IMR-90 (cell line): ENCODE results near the gene LAGE3. TPM values are rescaled to one million over a fixed set of nuclear protein-coding genes. Genes with fewer than 3 reads are reported as not detected.
A peak's percentile ranks its signal among the peaks of the same experiment; 100 is the strongest.

Source experiments
- ATAC-seq: fragments of 200-7000 bp; cut with Tn5 transposase; 2 replicates; pipeline ENCODE4 v1.9.1; 2020; ENCODE audit warnings: low read depth, mild to moderate bottlenecking, moderate library complexity
- BruUV-seq: library from RNA; stranded (reverse); fragments of 400-500 nt; replicated peaks from 2 replicates; lab custom pipeline; 2021; lab: Mats Ljungman, UMichigan
- CTCF ChIA-PET: fragments of 300-600 bp; formaldehyde crosslinking; extraction: SDS; loops from one replicate; lab custom pipeline; 2021; ENCODE audit warnings: antibody characterized with exemption; lab: Yijun Ruan, JAX
- POLR2A ChIA-PET: fragments of 300-600 bp; sonication (Branson Sonifier 250); formaldehyde crosslinking; loops from one replicate; lab custom pipeline; 2022; ENCODE audit warnings: antibody characterized with exemption; ENCODE audit not compliant: unreplicated experiment; lab: Charles Lee
- DNase-seq: peaks from one replicate; pipeline ENCODE4 v3.0.0; 2013
- H2AFZ ChIP-seq: replicated peaks from 2 replicates; pipeline ENCODE3; 2013; ENCODE audit warnings: low read length, mild to moderate bottlenecking; ENCODE audit not compliant: poor library complexity
- H2AK5ac ChIP-seq: 2 replicates; pipeline ENCODE4 v1.6.1; 2013; ENCODE audit warnings: low read depth, low read length, inconsistent platforms
- H2AK9ac ChIP-seq: replicated peaks from 2 replicates; pipeline ENCODE3; 2013; ENCODE audit warnings: mild to moderate bottlenecking, low read depth, low read length, moderate library complexity; ENCODE audit not compliant: poor library complexity
- H2BK120ac ChIP-seq: 2 replicates; pipeline ENCODE4 v1.6.1; 2013; ENCODE audit warnings: low read depth, low read length, inconsistent platforms
- H2BK15ac ChIP-seq: 3 replicates; pipeline ENCODE4 v1.6.1; 2013; ENCODE audit warnings: low read depth, low read length, inconsistent platforms
- H2BK20ac ChIP-seq: 2 replicates; pipeline ENCODE4 v1.6.1; 2013; ENCODE audit warnings: low read depth, mild to moderate bottlenecking, inconsistent platforms, low read length, moderate library complexity
- H2BK5ac ChIP-seq: 2 replicates; pipeline ENCODE4 v1.6.1; 2013; ENCODE audit warnings: mild to moderate bottlenecking, low read depth, low read length, inconsistent platforms; ENCODE audit not compliant: poor library complexity, severe bottlenecking
- H3K14ac ChIP-seq: replicated peaks from 2 replicates; pipeline ENCODE4 v1.6.1; 2013; ENCODE audit warnings: low read depth, low read length, inconsistent platforms
- H3K18ac ChIP-seq: 2 replicates; pipeline ENCODE4 v1.6.1; 2013; ENCODE audit warnings: low read depth, low read length, control low read depth
- H3K23ac ChIP-seq: 2 replicates; pipeline ENCODE4 v1.6.1; 2013; ENCODE audit warnings: low read depth, low read length, inconsistent platforms
- H3K27ac ChIP-seq: 2 replicates; pipeline ENCODE4 v1.5.1; 2013; ENCODE audit warnings: mild to moderate bottlenecking, control low read depth, low read length; ENCODE audit not compliant: insufficient read depth
- H3K27me3 ChIP-seq: 2 replicates; pipeline ENCODE4 v1.6.1; 2013; ENCODE audit warnings: low read length; ENCODE audit not compliant: control insufficient read depth, insufficient read depth
- H3K36me3 ChIP-seq: 2 replicates; pipeline ENCODE4 v1.6.1; 2013; ENCODE audit warnings: low read length, mixed read lengths; ENCODE audit not compliant: control insufficient read depth, insufficient read depth
- H3K4ac ChIP-seq: 2 replicates; pipeline ENCODE4 v1.6.1; 2013; ENCODE audit warnings: low read depth, low read length, inconsistent platforms
- H3K4me1 ChIP-seq: 2 replicates; pipeline ENCODE4 v1.6.1; 2013; ENCODE audit warnings: low read length, mixed read lengths; ENCODE audit not compliant: control insufficient read depth, insufficient read depth
- H3K4me2 ChIP-seq: 2 replicates; pipeline ENCODE4 v1.6.1; 2013; ENCODE audit warnings: low read depth, mild to moderate bottlenecking, control low read depth, low read length, moderate library complexity
- H3K4me3 ChIP-seq: 2 replicates; pipeline ENCODE4 v1.5.1; 2013; ENCODE audit warnings: low read depth, mild to moderate bottlenecking, control low read depth, low read length, moderate library complexity; ENCODE audit not compliant: insufficient read depth
- H3K56ac ChIP-seq: 2 replicates; pipeline ENCODE4 v1.6.1; 2013; ENCODE audit warnings: low read length, inconsistent platforms; ENCODE audit not compliant: insufficient read depth; ENCODE audit errors: extremely low read depth
- H3K79me1 ChIP-seq, 2 experiments: 2 replicates each; pipeline ENCODE4 v1.6.1; 2013; ENCODE audit warnings: low read length in 2 of 2, inconsistent platforms in 1 of 2, low read depth in 1 of 2
- H3K9ac ChIP-seq: 2 replicates; pipeline ENCODE4 v1.6.1; 2013; ENCODE audit warnings: low read depth, low read length, control low read depth
- H3K9me1 ChIP-seq: 2 replicates; pipeline ENCODE4 v1.6.1; 2013; ENCODE audit warnings: low read length, inconsistent platforms; ENCODE audit not compliant: insufficient read depth
- H3K9me3 ChIP-seq: 2 replicates; pipeline ENCODE4 v1.6.1; 2013; ENCODE audit warnings: low read length; ENCODE audit not compliant: control insufficient read depth, insufficient read depth
- H4K20me1 ChIP-seq: 2 replicates; pipeline ENCODE4 v1.6.1; 2013; ENCODE audit warnings: low read length, inconsistent platforms; ENCODE audit not compliant: insufficient read depth
- H4K5ac ChIP-seq: 2 replicates; pipeline ENCODE4 v1.6.1; 2013; ENCODE audit warnings: mild to moderate bottlenecking, low read depth, low read length, control low read depth
- H4K8ac ChIP-seq, 2 experiments: 2 replicates each; pipeline ENCODE4 v1.6.1; 2013; ENCODE audit warnings: low read depth in 2 of 2, low read length in 2 of 2, control low read depth in 1 of 2, inconsistent platforms in 1 of 2
- H4K91ac ChIP-seq: 2 replicates; pipeline ENCODE4 v1.6.1; 2013; ENCODE audit warnings: low read depth, low read length, inconsistent platforms; ENCODE audit not compliant: insufficient read depth
- BHLHE40 ChIP-seq: fragments of 150-350 bp; IDR thresholded peaks from 2 replicates; pipeline ENCODE4 v1.6.1; 2016; ENCODE audit warnings: mild to moderate bottlenecking, low read depth, low read length
- CEBPB ChIP-seq: IDR thresholded peaks from 2 replicates; pipeline ENCODE4 v1.6.1; 2012; ENCODE audit warnings: low read depth, low read length, improper control_type of control experiment
- CHD1 ChIP-seq: IDR thresholded peaks from 2 replicates; pipeline ENCODE4 v1.6.1; 2012; ENCODE audit warnings: low read depth, low read length, improper control_type of control experiment
- CTCF ChIP-seq: conservative IDR thresholded peaks from 2 replicates; pipeline ENCODE4 v1.5.1; 2012; ENCODE audit warnings: mild to moderate bottlenecking, low read depth, low read length, improper control_type of control experiment
- ELK1 ChIP-seq: fragments of 150-350 bp; IDR thresholded peaks from 2 replicates; pipeline ENCODE4 v1.6.1; 2016; ENCODE audit warnings: low read depth, mild to moderate bottlenecking, low read length, moderate library complexity, borderline replicate concordance
- MAFK ChIP-seq: IDR thresholded peaks from 2 replicates; pipeline ENCODE4 v1.6.1; 2012; ENCODE audit warnings: low read depth, low read length, improper control_type of control experiment
- MAZ ChIP-seq: IDR thresholded peaks from 2 replicates; pipeline ENCODE4 v1.6.1; 2012; ENCODE audit warnings: low read depth, mild to moderate bottlenecking, low read length, improper control_type of control experiment, moderate library complexity, borderline replicate concordance
- MXI1 ChIP-seq: IDR thresholded peaks from 2 replicates; pipeline ENCODE4 v1.6.1; 2012; ENCODE audit warnings: low read depth, mild to moderate bottlenecking, low read length, moderate library complexity, borderline replicate concordance
- RAD21 ChIP-seq: IDR thresholded peaks from 2 replicates; pipeline ENCODE4 v1.6.1; 2012; ENCODE audit warnings: low read length, improper control_type of control experiment
- RCOR1 ChIP-seq: IDR thresholded peaks from 2 replicates; pipeline ENCODE4 v1.6.1; 2012; ENCODE audit warnings: mild to moderate bottlenecking, low read length, improper control_type of control experiment; ENCODE audit not compliant: insufficient replicate concordance
- SMC3 ChIP-seq: fragments of 150-350 bp; IDR thresholded peaks from 2 replicates; pipeline ENCODE4 v1.6.1; 2016; ENCODE audit warnings: low read depth, mild to moderate bottlenecking, antibody characterized with exemption, low read length, moderate library complexity
- USF2 ChIP-seq: fragments of 150-350 bp; IDR thresholded peaks from 2 replicates; pipeline ENCODE4 v1.6.1; 2017; ENCODE audit warnings: mild to moderate bottlenecking, antibody characterized with exemption, low read length, low read depth
- WGBS, 2 experiments: methylation state at CpG; one replicate each; pipeline versions ENCODE4 v1.1.5 to v1.1.7; 2013; ENCODE audit warnings: missing lambda C conversion rate in 2 of 2; ENCODE audit not compliant: insufficient read length in 1 of 2; ENCODE audit errors: extremely low coverage in 2 of 2; 5-methylcytosine and 5-hydroxymethylcytosine counted together
- dilution Hi-C: fragments of 300-500 bp; cut with HindIII; formaldehyde crosslinking; loops from one replicate; pipeline ENCODE4 v1.14.3; 2018; ENCODE audit warnings: low sequenced_read_pairs; ENCODE audit not compliant: unreplicated experiment
- in situ Hi-C: fragments of 300-500 bp; cut with MboI; formaldehyde crosslinking; loops from 3 replicates; pipeline ENCODE4 v1.14.3; 2019; ENCODE audit warnings: low sequenced_read_pairs, inconsistent platforms, mixed read lengths
- intact Hi-C: fragments of 100-400 bp; cut with micrococcal nuclease; formaldehyde crosslinking; loops from 2 replicates; pipeline ENCODE4 v1.10.0; 2022
- polyA plus RNA-seq, 3 experiments: library from polyadenylated mRNA; depleted of rRNA; stranded (reverse); fragments of >200 nt; gene quantifications; 2 replicates each; pipeline ENCODE4 v1.2.3, GENCODE V29; 2012; ENCODE audit warnings: low replicate concordance in 1 of 3
- total RNA-seq: library from RNA; depleted of rRNA; stranded (reverse); fragments of >200 nt; gene quantifications from 2 replicates; pipeline ENCODE4 v1.2.3, GENCODE V29; 2012

Gene LAGE3
- total and polyA plus RNA-seq, 2 of the 4 experiments (the other 2 are of a cell fraction) = 3.6 to 14.8 TPM

GRCh38 chrX:154526901-154527675 is 48.0 kb upstream of the LAGE3 start:
- H3K4ac ChIP-seq = peak overlapping the region; percentile 94
- H3K79me1 ChIP-seq = no peaks in the 10 kb centered on the region; a peak in 1 of 4 replicates
- no peaks in the 10 kb centered on the region for H4K20me1 ChIP-seq
- no peaks in the 10 kb centered on the region for H3K27me3 ChIP-seq
- H2BK120ac ChIP-seq = peak overlapping the region; percentile 70; the same call in 1 of the 2 replicates
- H3K27ac ChIP-seq = peak overlapping the region; percentile 98
- H3K36me3 ChIP-seq = peaks cover 14% of the 10 kb centered on the region; the same call in 1 of the 2 replicates
- H3K9me3 ChIP-seq = no peaks in the 10 kb centered on the region; the same call in 1 of the 2 replicates
- H3K4me3 ChIP-seq = no peak overlapping the region
- H3K23ac ChIP-seq = peak overlapping the region; percentile 84
- in situ Hi-C loops (loop anchor here (25.0 kb wide), 1 partner anchor 1565 kb away; no protein-coding TSS in a partner anchor), intact Hi-C loops (loop anchor here (1.0 kb wide), 1 partner anchor 37 kb away; the partner anchor contains the start of gene SLC10A3), dilution Hi-C loops (no loop called here)
- peak; percentile 67 for DNase-seq
- peak overlapping the region; percentile 89 for H2BK5ac ChIP-seq
- ChIA-PET CTCF (interaction anchor here (0.8 to 1.8 kb wide), 3 partner anchors 8 to 67 kb away, joined by 5 read pairs; no protein-coding TSS in a partner anchor), POLR2A (no interaction called here)
- H3K4me1 ChIP-seq = peaks cover 10% of the 10 kb centered on the region
- H2AFZ ChIP-seq = peak overlapping the region; percentile 86
- peak overlapping the region; percentile 93 for H2AK9ac ChIP-seq
- 0 out of 2 replicates have a peak overlapping the region, but pooled peaks have one; percentile 76 for H2AK5ac ChIP-seq
- WGBS, 2 experiments = 35% methylated on average over 4 of the region's 15 CpGs; no CpG with 5 or more reads in 1 of the 2 experiments
- H3K9ac ChIP-seq = peak overlapping the region; percentile 82
- H3K56ac ChIP-seq = peak overlapping the region; percentile 40; the same call in 1 of the 2 replicates
- peak overlapping the region; percentile 99 for H3K18ac ChIP-seq
- peak overlapping the region; percentile 55 to 95 for H4K8ac ChIP-seq
- BruUV-seq = no TSS peak
- H4K5ac ChIP-seq = peak overlapping the region; percentile 100
- H3K4me2 ChIP-seq = peak overlapping the region; percentile 47
- peak overlapping the region; percentile 94 for H4K91ac ChIP-seq
- H2BK15ac ChIP-seq = peak overlapping the region; percentile 49; the same call in 1 of the 3 replicates
- H3K9me1 ChIP-seq = 0 out of 2 replicates have a peak, but pooled peaks cover 2% of the 10 kb centered on the region
- ATAC-seq = peak; percentile 76
- H2BK20ac ChIP-seq = 0 out of 2 replicates have a peak overlapping the region, but pooled peaks have one; percentile 35
- peak overlapping the region; percentile 97 for H3K14ac ChIP-seq
- TF ChIP-seq CHD1 (no peak), RCOR1 (no peak), MAZ (no peak), CEBPB (no peak), BHLHE40 (no peak), ELK1 (no peak), MXI1 (no peak), USF2 (no peak), SMC3 (no peak), CTCF (peak; percentile 52), MAFK (no peak), RAD21 (peak; percentile 38)
